Loucy (cell line): Measurements from ENCODE around the gene LGALS14.
"Not testable (repeated sequence)": the region's sequence is repeated elsewhere in the genome, so short reads cannot be mapped to it uniquely, and the experiment has no call there.

Experiments used
- H2AFZ ChIP-seq: fragments of 200-600 bp; sonication (generic); 2 replicates; pipeline ENCODE4 v1.6.0; 2016; ENCODE audit warnings: antibody characterized with exemption, mild to moderate bottlenecking, low read length, moderate library complexity
- H3F3A ChIP-seq: fragments of 200-600 bp; 2 replicates; pipeline ENCODE4 v1.6.0; 2016; ENCODE audit warnings: antibody characterized with exemption, low read depth, mild to moderate bottlenecking
- H3K27me3 ChIP-seq: fragments of 200-600 bp; sonication (generic); 2 replicates; pipeline ENCODE4 v1.6.1; 2014; ENCODE audit warnings: low read length, mild to moderate bottlenecking; ENCODE audit not compliant: insufficient read depth, poor library complexity, severe bottlenecking
- H3K36me3 ChIP-seq: fragments of 200-600 bp; sonication (generic); 2 replicates; pipeline ENCODE4 v1.6.1; 2016; ENCODE audit warnings: low read length; ENCODE audit not compliant: insufficient read depth
- H3K4me1 ChIP-seq: fragments of 200-600 bp; sonication (generic); 2 replicates; pipeline ENCODE4 v1.5.1; 2014; ENCODE audit warnings: low read length, mild to moderate bottlenecking; ENCODE audit not compliant: insufficient read depth, poor library complexity, severe bottlenecking
- H3K4me2 ChIP-seq: fragments of 200-600 bp; sonication (generic); 2 replicates; pipeline ENCODE4 v1.6.0; 2014; ENCODE audit warnings: antibody characterized with exemption, low read length, low read depth, mild to moderate bottlenecking; ENCODE audit not compliant: poor library complexity, severe bottlenecking
- H3K4me3 ChIP-seq: fragments of 200-600 bp; sonication (generic); 2 replicates; pipeline ENCODE4 v1.5.1; 2014; ENCODE audit warnings: low read length, mild to moderate bottlenecking, mixed read lengths; ENCODE audit not compliant: poor library complexity, severe bottlenecking
- H3K79me2 ChIP-seq: fragments of 200-600 bp; sonication (generic); 2 replicates; pipeline ENCODE4 v1.6.1; 2014; ENCODE audit warnings: low read length; ENCODE audit not compliant: insufficient read depth
- H3K9ac ChIP-seq: fragments of 200-600 bp; sonication (generic); 2 replicates; pipeline ENCODE4 v1.6.0; 2014; ENCODE audit warnings: mild to moderate bottlenecking, low read depth, low read length, moderate library complexity; ENCODE audit not compliant: poor library complexity, severe bottlenecking
- H3K9me2 ChIP-seq: fragments of 200-600 bp; sonication (generic); replicated peaks from 2 replicates; pipeline ENCODE4 v1.6.1; 2016; ENCODE audit warnings: low read depth, low read length, mixed read lengths
- H3K9me3 ChIP-seq: fragments of 200-600 bp; sonication (generic); 2 replicates; pipeline ENCODE4 v1.6.1; 2014; ENCODE audit warnings: mild to moderate bottlenecking, antibody characterized with exemption, low read length, low read depth; ENCODE audit not compliant: insufficient read depth
- H4K20me1 ChIP-seq: fragments of 200-600 bp; sonication (generic); 2 replicates; pipeline ENCODE4 v1.6.0; 2014; ENCODE audit warnings: antibody characterized with exemption, low read length, mild to moderate bottlenecking; ENCODE audit not compliant: insufficient read depth, poor library complexity, severe bottlenecking
- EZH2phosphoT487 ChIP-seq: fragments of 200-600 bp; IDR thresholded peaks from 2 replicates; pipeline ENCODE4 v1.6.1; 2018; ENCODE audit warnings: antibody characterized with exemption, mild to moderate bottlenecking, moderate library complexity, borderline replicate concordance
- TF ChIP-seq, protein P1 (sequence below): fragments of 200-600 bp; sonication (generic); conservative IDR thresholded peaks from 2 replicates; pipeline ENCODE4 v1.5.1; 2014; ENCODE audit warnings: mild to moderate bottlenecking, antibody characterized with exemption, low read length

Gene LGALS14

DNA sequence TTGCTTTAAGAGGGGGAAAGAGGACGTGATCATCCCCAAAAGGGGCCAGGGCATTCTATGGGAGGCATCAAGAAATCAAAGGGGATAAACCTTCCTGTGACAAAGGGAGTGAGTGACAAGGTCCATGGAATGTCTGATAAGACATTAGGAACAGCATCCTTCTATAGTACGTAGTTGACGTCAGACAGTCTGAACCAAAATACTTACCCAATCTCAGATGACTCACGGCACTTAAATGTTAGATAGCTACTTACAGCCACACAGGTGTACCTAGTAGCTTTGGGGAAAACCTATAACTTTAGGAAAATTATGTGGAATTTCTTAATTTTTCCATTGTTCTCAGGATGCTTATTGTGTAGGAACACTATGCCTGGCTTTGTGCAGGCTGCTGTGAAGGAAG is 43.6 kb upstream of the LGALS14 start:
- Histone ChIP-seq H3K79me2 (no peaks in the 10 kb centered on the region), H3K4me2 (no peak overlapping the region), H4K20me1 (no peaks in the 10 kb centered on the region), H3F3A (no peaks in the 10 kb centered on the region), H3K27me3 (no peaks in the 10 kb centered on the region), H3K36me3 (no peaks in the 10 kb centered on the region), H3K9me2 (no peaks in the 10 kb centered on the region), H3K9ac (no peak overlapping the region), H3K9me3 (no peaks in the 10 kb centered on the region), H3K4me1 (no peaks in the 10 kb centered on the region), H3K4me3 (no peak overlapping the region), H2AFZ (no peak overlapping the region)
- TF ChIP-seq EZH2phosphoT487, result no peak
- TF ChIP-seq, protein P1, sequence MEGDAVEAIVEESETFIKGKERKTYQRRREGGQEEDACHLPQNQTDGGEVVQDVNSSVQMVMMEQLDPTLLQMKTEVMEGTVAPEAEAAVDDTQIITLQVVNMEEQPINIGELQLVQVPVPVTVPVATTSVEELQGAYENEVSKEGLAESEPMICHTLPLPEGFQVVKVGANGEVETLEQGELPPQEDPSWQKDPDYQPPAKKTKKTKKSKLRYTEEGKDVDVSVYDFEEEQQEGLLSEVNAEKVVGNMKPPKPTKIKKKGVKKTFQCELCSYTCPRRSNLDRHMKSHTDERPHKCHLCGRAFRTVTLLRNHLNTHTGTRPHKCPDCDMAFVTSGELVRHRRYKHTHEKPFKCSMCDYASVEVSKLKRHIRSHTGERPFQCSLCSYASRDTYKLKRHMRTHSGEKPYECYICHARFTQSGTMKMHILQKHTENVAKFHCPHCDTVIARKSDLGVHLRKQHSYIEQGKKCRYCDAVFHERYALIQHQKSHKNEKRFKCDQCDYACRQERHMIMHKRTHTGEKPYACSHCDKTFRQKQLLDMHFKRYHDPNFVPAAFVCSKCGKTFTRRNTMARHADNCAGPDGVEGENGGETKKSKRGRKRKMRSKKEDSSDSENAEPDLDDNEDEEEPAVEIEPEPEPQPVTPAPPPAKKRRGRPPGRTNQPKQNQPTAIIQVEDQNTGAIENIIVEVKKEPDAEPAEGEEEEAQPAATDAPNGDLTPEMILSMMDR, result no peak

DNA sequence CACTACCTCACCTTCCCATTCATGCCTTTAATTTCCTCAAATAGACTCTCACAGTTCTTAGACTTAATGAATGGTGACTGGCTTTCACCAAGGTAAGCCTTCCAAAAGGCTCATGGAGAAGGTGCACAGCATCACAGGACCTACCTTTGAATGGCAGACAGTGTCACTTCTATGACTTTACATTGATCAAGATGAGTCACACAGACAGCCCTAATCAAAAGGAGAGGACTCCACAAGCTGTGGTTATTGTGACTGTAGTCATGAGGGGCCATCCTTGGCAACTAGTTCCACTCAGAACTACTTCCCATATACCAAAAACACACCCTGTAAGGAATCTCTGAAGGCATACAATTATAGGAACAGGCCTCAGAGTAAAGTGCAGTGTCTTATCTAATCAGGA is 42.7 kb upstream of the LGALS14 start:
- H3K9me3 ChIP-seq, result no peaks in the 10 kb centered on the region
- no peak overlapping the region for H3K4me3 ChIP-seq
- no peaks in the 10 kb centered on the region for H3K9me2 ChIP-seq
- H4K20me1 ChIP-seq, result no peaks in the 10 kb centered on the region
- no peak overlapping the region for H3K9ac ChIP-seq
- H3K4me1 ChIP-seq, result no peaks in the 10 kb centered on the region
- TF ChIP-seq, protein P1, result no peak
- no peak for TF ChIP-seq EZH2phosphoT487
- H2AFZ ChIP-seq, result no peak overlapping the region
- no peaks in the 10 kb centered on the region for H3K79me2 ChIP-seq
- H3K27me3 ChIP-seq, result no peaks in the 10 kb centered on the region
- no peak overlapping the region for H3K4me2 ChIP-seq
- H3K36me3 ChIP-seq, result no peaks in the 10 kb centered on the region
- H3F3A ChIP-seq, result no peaks in the 10 kb centered on the region

DNA sequence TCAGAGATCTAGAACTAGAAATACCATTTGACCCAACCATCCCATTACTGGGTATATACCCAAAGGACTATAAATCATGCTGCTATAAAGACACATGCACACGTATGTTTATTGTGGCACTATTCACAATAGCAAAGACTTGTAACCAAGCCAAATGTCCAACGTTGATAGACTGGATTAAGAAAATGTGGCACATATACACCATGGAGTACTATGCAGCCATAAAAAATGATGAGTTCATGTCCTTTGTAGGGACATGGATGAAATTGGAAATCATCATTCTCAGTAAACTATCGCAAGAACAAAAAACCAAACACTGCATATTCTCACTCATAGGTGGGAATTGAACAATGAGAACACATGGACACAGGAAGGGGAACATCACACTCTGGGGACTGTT is 34.4 kb upstream of the LGALS14 start:
- H2AFZ ChIP-seq, H3K9me2 ChIP-seq, H3K4me3 ChIP-seq, H3K27me3 ChIP-seq, H3K9ac ChIP-seq, H3K4me2 ChIP-seq, H3K79me2 ChIP-seq, H3K9me3 ChIP-seq, H3K4me1 ChIP-seq, H4K20me1 ChIP-seq, H3F3A ChIP-seq, H3K36me3 ChIP-seq: not testable (repeated sequence)

DNA sequence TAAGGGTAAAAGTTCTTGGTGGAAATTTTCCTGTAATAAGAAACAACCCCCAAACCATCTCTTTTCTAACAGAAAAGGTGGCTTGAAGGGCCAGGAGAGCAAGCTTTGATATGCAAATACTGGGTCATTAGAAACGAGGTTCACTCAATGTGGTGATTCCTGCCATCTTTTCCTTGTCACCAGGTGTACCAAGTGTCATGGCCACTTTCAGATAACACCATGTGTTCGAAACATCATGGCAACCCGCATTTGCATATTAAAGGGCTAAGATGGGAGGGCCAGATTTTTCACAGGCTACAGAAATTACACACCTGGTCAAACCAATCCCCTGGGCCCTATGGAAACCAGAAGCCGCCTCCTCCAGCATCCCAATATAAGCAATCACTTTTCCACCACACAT is 33.3 kb upstream of the LGALS14 start:
- Histone ChIP-seq H3K36me3 (no peaks in the 10 kb centered on the region), H3K9me2 (no peaks in the 10 kb centered on the region), H3F3A (no peaks in the 10 kb centered on the region), H3K27me3 (no peaks in the 10 kb centered on the region), H3K9ac (no peak overlapping the region), H3K4me1 (no peaks in the 10 kb centered on the region), H4K20me1 (no peaks in the 10 kb centered on the region), H3K4me2 (no peak overlapping the region), H2AFZ (no peak overlapping the region), H3K4me3 (no peak overlapping the region), H3K79me2 (no peaks in the 10 kb centered on the region), H3K9me3 (no peaks in the 10 kb centered on the region)
- TF ChIP-seq, protein P1, result no peak
- no peak for TF ChIP-seq EZH2phosphoT487
